ENCODE data around the gene C2orf81.
"Not testable (repeated sequence)": the region's sequence is repeated elsewhere in the genome, so short reads cannot be mapped to it uniquely, and the experiment has no call there.

The C2orf81 gene

DNA sequence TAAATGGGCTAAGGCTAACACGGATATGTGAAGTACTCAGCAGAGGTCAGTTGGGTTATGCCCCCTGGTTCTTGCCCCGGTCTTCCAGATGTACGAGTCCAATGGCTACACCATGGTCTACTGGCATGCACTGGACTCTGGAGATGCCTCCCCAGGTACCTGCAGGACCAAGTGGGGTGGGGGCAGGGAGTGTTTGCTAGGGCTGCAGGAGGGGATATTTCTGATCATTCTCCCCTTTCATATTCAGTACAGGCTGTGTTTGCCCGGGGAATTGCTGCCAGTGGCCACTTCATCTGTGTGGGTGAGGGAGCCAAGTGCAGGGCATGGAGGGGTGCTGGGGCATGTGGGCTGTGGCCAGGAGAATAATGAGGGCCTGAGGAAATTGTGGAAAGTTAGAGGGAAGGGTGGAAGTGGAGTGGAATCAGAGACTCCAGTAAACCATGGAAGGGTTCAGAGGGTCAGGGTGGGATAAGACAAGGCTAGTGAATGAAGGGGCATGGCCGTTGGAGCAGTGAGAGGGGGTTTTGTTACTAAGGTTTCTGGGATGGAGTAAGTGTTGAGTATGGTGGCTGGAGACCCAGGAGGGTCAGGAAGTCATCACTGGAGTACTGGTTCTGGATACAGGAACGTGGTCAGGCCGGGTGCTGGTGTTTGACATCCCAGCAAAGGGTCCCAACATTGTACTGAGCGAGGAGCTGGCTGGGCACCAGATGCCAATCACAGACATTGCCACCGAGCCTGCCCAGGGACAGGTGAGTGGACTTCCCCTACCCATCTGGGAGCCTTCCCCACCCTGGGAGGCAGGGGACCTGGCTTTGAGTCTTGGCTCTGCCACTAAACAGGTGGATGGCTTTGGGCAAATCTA, 2.0 kb upstream of the C2orf81 start:
- no peak for DNase-seq

GRCh38 chr2:74420443-74421103, 846 bp downstream of the C2orf81 start:
- not testable (repeated sequence) for DNase-seq

- no peak for DNase-seq
These were observed 1.4 kb downstream of the C2orf81 start for GRCh38 chr2:74420006-74420405.

GRCh38 chr2:74419345-74419744, 2.1 kb downstream of the C2orf81 start:
- no peak for DNase-seq

DNA sequence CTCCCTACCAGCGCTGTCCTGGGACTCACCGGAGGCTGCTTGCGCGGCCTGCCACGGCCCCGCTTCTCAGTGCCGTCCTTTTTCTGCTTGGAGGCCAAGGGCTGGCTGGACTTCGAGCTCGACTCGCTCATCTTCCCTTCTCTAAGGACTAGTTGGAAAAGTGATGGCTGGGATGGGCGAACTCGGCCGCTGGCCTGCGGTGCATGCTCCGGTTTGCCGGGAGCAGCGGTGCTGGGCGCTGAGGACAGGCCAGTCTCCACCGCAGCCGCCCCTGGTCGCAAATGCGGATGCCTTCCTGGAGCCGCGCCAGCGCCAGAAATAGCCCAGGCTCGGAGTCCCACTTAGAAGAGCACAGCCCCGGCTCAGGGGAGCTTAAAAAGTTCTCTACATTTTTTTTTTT, 3.1 kb downstream of the C2orf81 start:
- no peak for DNase-seq

GRCh38 chr2:74417763-74418162, 3.7 kb downstream of the C2orf81 start:
- no peak for DNase-seq

- DNase-seq, result no peak
These were observed 4.2 kb downstream of the C2orf81 start for GRCh38 chr2:74417197-74417596.

- DNase-seq, result no peak
These were observed 4.6 kb downstream of the C2orf81 start for GRCh38 chr2:74416778-74417177.

DNA sequence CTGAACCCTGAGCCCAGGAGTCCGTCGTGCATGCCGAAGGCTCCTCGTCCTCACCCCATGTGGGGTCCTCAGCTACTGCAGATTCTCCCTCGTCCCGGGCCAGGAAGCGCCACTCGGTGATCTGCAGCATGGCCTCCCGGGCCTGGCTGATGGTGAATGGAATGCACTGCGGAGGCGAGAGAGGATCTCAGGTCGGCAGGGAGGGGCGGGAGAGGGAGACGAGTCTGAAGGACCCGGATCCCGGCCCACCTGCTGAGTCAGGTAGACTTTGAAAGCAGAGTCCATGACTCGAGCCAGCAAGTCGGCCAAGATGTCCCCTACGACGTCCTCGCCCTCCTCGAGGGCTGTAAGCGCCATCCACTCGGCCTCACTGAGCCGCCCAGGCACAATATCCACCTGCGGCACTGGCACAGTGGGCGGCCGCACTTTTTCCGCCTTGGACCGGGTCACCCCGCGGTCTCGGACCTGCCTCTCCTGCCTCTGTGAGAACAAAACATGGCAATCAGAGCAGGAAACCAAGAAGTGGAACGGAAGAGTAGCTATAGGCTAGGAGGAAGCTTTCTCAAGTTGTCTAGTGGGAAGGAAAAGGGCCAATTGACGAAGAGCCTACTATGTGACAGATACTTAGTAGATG, 5.5 kb downstream of the C2orf81 start:
- DNase-seq, result no peak

DNA sequence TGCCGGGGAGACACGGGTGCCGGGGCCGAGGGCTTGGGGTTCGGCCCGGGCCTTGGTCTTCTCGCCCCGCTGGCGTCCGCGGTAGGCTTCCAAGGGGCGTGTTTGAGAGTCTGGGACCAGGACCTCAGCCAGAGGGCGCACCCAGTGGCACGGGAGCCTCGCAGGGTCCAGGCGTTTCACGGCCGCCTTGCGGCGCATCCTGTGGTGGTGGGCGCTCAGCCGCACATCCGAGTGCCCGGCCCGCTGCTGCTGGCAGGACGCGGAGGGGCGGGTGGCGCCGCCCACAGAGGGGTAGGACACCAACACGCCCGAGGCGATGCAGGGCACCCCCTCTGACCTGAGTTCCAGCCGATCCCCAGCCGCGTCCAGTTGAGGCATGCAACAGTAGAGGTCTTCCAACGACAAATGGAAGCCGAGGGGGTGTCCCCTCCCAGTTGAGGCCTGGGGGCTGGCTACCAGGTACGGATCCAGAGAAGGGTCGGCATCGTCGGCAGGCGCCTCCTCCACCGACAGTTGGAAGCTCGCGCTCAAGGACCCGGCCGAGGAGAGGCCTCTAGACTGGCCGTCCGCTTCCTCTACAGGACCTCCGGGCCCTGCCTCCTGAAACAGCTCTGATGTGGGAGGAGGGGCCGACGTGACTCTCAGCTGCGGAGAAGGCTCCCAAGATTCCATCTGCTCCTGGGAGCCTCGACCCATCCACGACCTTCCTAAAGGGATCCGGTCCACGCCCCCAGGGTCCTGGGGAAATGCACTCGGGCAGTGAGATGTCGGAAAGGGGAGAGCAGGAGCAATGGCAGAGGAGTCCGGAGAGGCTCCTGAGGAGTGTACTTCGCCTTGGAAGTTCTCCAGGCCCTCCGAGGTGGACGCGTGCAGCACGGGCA, 6.3 kb downstream of the C2orf81 start:
- DNase-seq, result peak in 1 of 5 experiments; percentile 6

DNA sequence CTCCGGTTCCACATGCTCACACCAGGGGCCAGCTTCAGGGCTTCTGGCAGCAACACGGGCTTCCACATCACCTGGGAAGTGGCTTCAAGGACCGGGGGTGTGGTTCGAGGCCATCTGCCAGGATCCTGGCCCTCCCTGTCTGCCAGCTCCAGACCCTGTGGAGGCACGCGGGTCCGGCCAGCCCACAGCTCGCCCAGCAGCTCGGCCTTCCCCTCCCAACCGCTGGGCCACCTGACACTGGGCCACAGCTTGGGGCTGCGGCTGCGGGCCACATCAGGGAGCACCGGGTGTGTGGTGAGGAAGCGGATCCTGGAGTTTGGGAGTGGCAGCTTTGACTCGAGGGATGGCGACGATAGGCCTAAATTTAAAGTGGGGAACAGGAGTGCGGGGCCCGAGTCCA, 7.0 kb downstream of the C2orf81 start:
- no peak for DNase-seq

- no peak for DNase-seq
These were observed 8.3 kb downstream of the C2orf81 start for GRCh38 chr2:74413001-74413698.

- DNase-seq, result no peak
These were observed 13.7 kb downstream of the C2orf81 start for GRCh38 chr2:74407682-74408081.

- DNase-seq, result no peak
These were observed 15.4 kb downstream of the C2orf81 start for GRCh38 chr2:74406035-74406434.

GRCh38 chr2:74401891-74402290, 19.5 kb downstream of the C2orf81 start:
- DNase-seq, result no peak

GRCh38 chr2:74399785-74400184, 21.6 kb downstream of the C2orf81 start:
- DNase-seq, result peak in 1 of 5 experiments; percentile 56

- DNase-seq, result no peak
These were observed 25.3 kb downstream of the C2orf81 start for GRCh38 chr2:74396149-74396548.

- DNase-seq, result no peak
These were observed 27.9 kb downstream of the C2orf81 start for GRCh38 chr2:74393525-74393924.

GRCh38 chr2:74392449-74392743, 29.0 kb downstream of the C2orf81 start:
- DNase-seq, result no peak

DNA sequence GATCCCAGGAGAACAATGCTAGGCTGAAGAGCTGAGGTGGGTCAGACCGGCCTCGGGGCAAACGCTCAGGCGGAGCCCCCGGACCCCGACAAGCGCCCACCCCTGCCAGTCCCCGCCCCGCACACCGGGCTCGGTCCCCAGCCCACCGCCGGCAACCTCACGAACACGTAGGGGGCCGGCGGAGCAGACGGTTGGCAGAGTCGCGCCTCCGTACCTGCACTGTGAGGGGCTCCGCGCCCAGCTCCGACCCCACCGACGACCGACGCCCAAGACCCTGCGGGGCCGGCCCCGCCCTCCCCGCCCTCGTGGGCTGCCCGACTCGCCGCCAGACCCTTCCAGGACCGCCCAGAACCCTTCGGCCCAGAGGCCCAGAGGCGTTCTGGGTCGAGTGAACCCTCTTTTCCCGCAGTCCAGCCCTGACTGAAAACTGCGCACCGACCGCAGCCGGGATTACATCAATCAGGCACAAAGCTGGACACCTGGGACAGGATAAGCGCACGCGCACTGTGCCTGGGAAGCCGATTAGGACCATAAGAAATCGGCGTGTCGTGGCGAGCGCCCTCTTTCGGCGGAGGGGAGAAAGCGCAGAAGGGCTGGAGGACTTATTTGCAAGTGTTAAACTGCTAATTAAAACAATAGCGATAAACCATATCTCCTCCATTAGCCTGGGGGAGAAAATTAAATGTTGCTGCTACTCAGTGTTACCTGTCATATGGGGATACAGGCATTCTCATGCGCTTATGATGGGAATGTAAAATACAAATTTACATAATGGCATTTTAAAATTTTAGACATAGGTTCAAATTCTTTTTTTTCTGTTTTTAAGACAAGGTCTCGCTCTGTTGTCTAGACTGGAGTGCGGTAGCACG, 29.6 kb downstream of the C2orf81 start:
- peak; percentile 88 to 96 (median 91) for DNase-seq

DNA sequence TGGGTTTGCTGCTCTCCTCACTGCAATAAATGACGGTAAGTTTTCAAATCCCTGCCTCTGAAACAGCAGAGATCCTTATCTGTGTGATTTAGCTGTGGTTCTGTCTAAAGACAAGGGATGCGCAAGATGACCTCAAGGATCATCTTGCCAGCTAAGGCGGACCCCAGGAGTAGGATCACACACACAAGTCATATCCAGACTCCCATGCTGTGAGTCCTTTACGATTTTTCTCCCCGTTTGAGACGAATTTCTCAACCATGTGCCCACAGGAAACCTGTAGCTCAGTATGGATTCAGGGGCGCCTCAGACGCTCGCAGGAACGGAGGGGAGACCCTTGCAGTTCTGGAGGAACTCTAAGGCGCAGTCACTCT, 30.2 kb downstream of the C2orf81 start:
- DNase-seq, result peak in 2 of 5 experiments; percentile 3 to 39

Data from T-helper 2 cell (primary cell).